ENCODE measurements around the gene ZSWIM4.
"Not testable (repeated sequence)": the region's sequence is repeated elsewhere in the genome, so short reads cannot be mapped to it uniquely, and the experiment has no call there.

Gene ZSWIM4

DNA sequence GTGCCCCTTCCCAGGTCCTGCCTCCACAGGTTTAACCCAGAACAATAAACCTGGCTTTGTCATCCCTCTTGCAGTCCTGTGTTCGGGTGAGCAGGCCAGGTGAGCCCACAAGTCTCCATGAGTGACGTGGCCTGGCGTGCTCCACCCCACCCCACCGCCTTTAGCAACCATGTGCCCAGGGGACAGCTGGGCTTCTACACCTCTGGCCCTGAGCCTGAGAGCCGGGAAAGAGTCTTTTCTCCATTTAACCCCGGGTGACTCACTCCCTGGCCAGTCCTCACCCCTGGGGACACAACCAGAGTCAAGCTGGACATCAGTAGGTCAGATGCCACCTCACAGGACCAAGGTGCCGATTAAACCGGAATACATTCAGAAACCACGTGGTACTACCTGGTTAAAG, 16.8 kb upstream of the ZSWIM4 start:
- Histone ChIP-seq H3K9ac (ENCODE audit: low read depth in 1 of 2, low read length in 2 of 2) (no peak overlapping the region), H3K9me3 (ENCODE audit: control insufficient read depth in 1 of 2, low read length in 2 of 2) (no peaks in the 10 kb centered on the region)

DNA sequence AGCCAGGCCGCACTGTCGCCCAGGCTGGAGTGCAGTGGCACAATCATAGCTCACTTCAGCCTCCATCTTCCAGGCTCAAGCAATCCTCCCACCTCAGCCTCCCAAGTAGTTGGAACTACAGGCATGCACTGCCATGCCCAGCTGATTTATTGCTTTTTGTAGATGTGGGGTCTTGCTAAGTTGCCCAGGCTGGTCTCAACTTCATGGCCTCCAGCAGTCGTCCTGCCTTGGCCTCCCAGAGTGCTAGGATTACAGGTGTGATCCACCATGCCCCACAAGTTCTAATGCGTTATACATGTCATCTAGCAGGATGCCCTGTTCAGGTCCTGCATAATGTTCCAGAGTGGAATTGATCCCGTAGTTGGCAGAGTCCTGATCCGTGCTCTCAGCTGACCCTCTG, 16.4 kb upstream of the ZSWIM4 start:
- no peak overlapping the region for H3K9ac ChIP-seq (ENCODE audit: low read depth in 1 of 2, low read length in 2 of 2)

More for the DNA sequence above, 16.8 kb upstream of the ZSWIM4 start:
- H3K4me1 ChIP-seq (ENCODE audit: control insufficient read depth in 1 of 2, insufficient read depth in 2 of 2, low read length in 2 of 2): peaks cover 12 to 14% of the 10 kb centered on the region in 2 donors
- no peak overlapping the region for H3K27ac ChIP-seq (ENCODE audit: low read depth, low read length)
- no peaks in the 10 kb centered on the region for H3K27me3 ChIP-seq (ENCODE audit: control insufficient read depth in 1 of 2, insufficient read depth in 2 of 2, low read length in 2 of 2)
- H3K4me3 ChIP-seq (ENCODE audit: low read depth in 1 of 2, low read length in 2 of 2): no peak overlapping the region
- peaks cover 13 to 36% of the 10 kb centered on the region in 2 donors for H3K36me3 ChIP-seq (ENCODE audit: control insufficient read depth in 1 of 2, insufficient read depth in 2 of 2, low read length in 2 of 2)

DNA sequence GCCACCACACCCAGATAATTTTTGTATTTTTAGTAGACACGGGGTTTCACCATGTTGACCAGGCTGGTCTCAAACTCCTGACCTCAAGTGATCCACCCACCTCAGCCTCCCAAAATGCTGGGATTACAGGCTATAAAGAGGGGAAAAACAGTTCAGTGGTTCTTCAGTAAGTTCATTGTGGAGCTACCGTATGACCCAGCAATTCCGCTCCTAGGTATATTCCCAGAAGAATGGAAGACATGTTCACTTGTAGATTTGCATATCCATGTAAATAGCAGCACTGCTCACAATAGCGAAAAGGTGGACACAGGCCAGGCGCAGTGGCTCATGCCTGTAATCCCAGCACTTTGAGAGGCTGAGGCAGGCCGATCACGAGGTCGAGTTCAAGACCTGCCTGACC, 15.4 kb upstream of the ZSWIM4 start:
- H3K27ac ChIP-seq (ENCODE audit: low read depth, low read length); H3K4me3 ChIP-seq (ENCODE audit: low read depth in 1 of 2, low read length in 2 of 2); H3K27me3 ChIP-seq (ENCODE audit: control insufficient read depth in 1 of 2, insufficient read depth in 2 of 2, low read length in 2 of 2); H3K9ac ChIP-seq (ENCODE audit: low read depth in 1 of 2, low read length in 2 of 2); H3K9me3 ChIP-seq (ENCODE audit: control insufficient read depth in 1 of 2, low read length in 2 of 2): not testable (repeated sequence)
- Histone ChIP-seq H3K4me1 (ENCODE audit: control insufficient read depth in 1 of 2, insufficient read depth in 2 of 2, low read length in 2 of 2) (peaks cover 12 to 13% of the 10 kb centered on the region in 2 donors), H3K36me3 (ENCODE audit: control insufficient read depth in 1 of 2, insufficient read depth in 2 of 2, low read length in 2 of 2) (peaks cover 13 to 36% of the 10 kb centered on the region in 2 donors)

More for the DNA sequence above, 16.4 kb upstream of the ZSWIM4 start:
- peaks cover 13 to 36% of the 10 kb centered on the region in 2 donors for H3K36me3 ChIP-seq (ENCODE audit: control insufficient read depth in 1 of 2, insufficient read depth in 2 of 2, low read length in 2 of 2)
- H3K9me3 ChIP-seq (ENCODE audit: control insufficient read depth in 1 of 2, low read length in 2 of 2): no peaks in the 10 kb centered on the region
- no peak overlapping the region for H3K27ac ChIP-seq (ENCODE audit: low read depth, low read length)
- H3K4me3 ChIP-seq (ENCODE audit: low read depth in 1 of 2, low read length in 2 of 2): no peak overlapping the region
- H3K4me1 ChIP-seq (ENCODE audit: control insufficient read depth in 1 of 2, insufficient read depth in 2 of 2, low read length in 2 of 2): peaks cover 12 to 14% of the 10 kb centered on the region in 2 donors
- H3K27me3 ChIP-seq (ENCODE audit: control insufficient read depth in 1 of 2, insufficient read depth in 2 of 2, low read length in 2 of 2): no peaks in the 10 kb centered on the region

DNA sequence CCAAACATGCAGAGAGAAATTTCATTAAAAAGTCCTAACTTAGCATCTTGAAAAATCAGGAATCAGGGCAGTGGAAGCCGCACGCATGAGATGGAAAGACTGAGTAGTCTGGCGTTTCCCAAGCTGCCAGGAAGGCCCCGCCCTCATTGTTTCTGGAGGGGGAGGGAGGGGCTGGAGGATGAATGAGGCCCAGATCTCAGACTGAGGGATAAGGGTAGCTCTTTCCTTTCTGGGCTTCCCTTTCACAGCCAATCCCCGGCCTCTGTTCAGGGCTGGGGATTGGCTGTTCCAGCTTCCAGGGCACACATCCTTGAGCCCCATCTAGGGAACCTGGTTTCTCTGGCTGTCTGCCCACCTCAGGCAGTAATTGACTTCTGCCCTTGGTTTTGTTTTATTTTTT, 13.7 kb upstream of the ZSWIM4 start:
- no peak overlapping the region for H3K4me3 ChIP-seq (ENCODE audit: low read depth in 1 of 2, low read length in 2 of 2)
- H3K9ac ChIP-seq (ENCODE audit: low read depth in 1 of 2, low read length in 2 of 2): no peak overlapping the region
- H3K27ac ChIP-seq (ENCODE audit: low read depth, low read length): peak overlapping the region; percentile 8
- peaks cover 13 to 32% of the 10 kb centered on the region in 2 donors for H3K36me3 ChIP-seq (ENCODE audit: control insufficient read depth in 1 of 2, insufficient read depth in 2 of 2, low read length in 2 of 2)
- H3K27me3 ChIP-seq (ENCODE audit: control insufficient read depth in 1 of 2, insufficient read depth in 2 of 2, low read length in 2 of 2): no peaks in the 10 kb centered on the region
- H3K9me3 ChIP-seq (ENCODE audit: control insufficient read depth in 1 of 2, low read length in 2 of 2): no peaks in the 10 kb centered on the region
- H3K4me1 ChIP-seq (ENCODE audit: control insufficient read depth in 1 of 2, insufficient read depth in 2 of 2, low read length in 2 of 2): peaks cover 8 to 9% of the 10 kb centered on the region in 2 donors

DNA sequence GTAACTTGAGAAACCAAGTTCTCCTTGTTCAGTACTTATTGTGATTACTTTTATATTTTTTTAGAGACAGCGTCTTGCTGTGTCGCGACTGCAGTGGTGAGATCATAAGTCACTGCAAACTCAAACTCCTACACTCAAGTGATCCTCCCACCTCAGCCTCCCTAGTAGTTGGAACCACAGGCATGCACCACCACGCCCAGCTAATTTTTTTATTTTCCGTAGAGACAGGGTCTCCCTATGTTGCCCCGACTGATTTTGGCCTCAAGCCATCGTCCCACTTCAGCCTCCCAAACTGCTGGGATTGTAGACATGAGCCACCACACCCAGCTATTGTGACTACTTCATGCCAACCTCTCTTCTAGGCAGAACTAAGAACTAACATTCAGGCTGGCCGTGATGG, 12.7 kb upstream of the ZSWIM4 start:
- no peaks in the 10 kb centered on the region for H3K27me3 ChIP-seq (ENCODE audit: control insufficient read depth in 1 of 2, insufficient read depth in 2 of 2, low read length in 2 of 2)
- no peak overlapping the region for H3K9ac ChIP-seq (ENCODE audit: low read depth in 1 of 2, low read length in 2 of 2)
- peaks cover 8 to 9% of the 10 kb centered on the region in 2 donors for H3K4me1 ChIP-seq (ENCODE audit: control insufficient read depth in 1 of 2, insufficient read depth in 2 of 2, low read length in 2 of 2)
- H3K9me3 ChIP-seq (ENCODE audit: control insufficient read depth in 1 of 2, low read length in 2 of 2): no peaks in the 10 kb centered on the region
- no peak overlapping the region for H3K27ac ChIP-seq (ENCODE audit: low read depth, low read length)
- no peak overlapping the region for H3K4me3 ChIP-seq (ENCODE audit: low read depth in 1 of 2, low read length in 2 of 2)
- peaks cover 13 to 24% of the 10 kb centered on the region in 2 donors for H3K36me3 ChIP-seq (ENCODE audit: control insufficient read depth in 1 of 2, insufficient read depth in 2 of 2, low read length in 2 of 2)

DNA sequence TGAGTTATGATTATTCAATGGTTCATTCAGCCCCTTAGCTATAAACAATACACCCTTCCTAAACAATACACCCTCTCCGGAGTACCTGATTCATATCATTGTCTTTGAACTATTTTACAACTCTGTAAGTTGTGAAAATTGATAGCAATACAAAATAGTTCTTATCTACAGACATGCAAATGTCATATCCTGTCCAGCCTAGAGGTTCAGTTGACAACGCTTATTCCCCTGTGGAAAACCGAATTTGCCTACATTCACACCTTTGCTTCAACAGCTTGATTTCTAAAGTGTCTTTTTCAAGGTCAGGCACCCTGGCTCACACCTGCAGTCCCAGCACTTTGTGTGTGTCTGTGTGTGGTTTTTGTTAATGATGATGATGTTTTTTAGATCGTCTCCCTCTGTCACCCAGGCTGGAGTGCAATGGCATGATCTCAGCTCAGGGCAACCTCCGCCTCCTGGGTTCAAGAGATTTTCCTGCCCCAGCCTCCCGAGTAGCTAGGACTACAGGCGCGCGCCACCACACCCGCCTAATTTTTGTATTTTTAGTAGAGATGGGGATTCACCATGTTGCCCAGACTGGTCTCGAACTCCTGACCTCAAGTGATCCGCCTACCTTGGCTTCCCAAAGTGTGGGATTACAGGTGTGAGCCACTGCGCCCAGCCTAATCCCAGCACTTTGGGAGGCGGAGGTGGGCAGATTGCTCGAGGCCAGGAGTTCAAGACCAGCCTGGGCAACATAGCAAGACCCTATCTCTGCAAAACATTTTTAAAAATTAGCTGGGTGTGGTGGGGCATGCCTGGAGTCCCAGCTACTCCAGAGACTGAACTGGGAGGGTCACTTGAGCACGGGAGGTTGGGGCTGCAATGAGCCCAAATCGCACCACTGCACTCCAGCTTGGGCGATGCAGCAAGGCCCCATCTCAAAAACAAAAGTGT, 11.4 kb upstream of the ZSWIM4 start:
- Histone ChIP-seq H3K9ac (ENCODE audit: low read depth in 1 of 2, low read length in 2 of 2) (peak overlapping the region in 1 of 2 donors; percentile 14), H3K4me1 (ENCODE audit: control insufficient read depth in 1 of 2, insufficient read depth in 2 of 2, low read length in 2 of 2) (peaks cover 8 to 17% of the 10 kb centered on the region in 2 donors), H3K36me3 (ENCODE audit: control insufficient read depth in 1 of 2, insufficient read depth in 2 of 2, low read length in 2 of 2) (peaks cover 6 to 11% of the 10 kb centered on the region in 2 donors), H3K4me3 (ENCODE audit: low read depth in 1 of 2, low read length in 2 of 2) (no peak overlapping the region), H3K27me3 (ENCODE audit: control insufficient read depth in 1 of 2, insufficient read depth in 2 of 2, low read length in 2 of 2) (no peaks in the 10 kb centered on the region), H3K9me3 (ENCODE audit: control insufficient read depth in 1 of 2, low read length in 2 of 2) (no peaks in the 10 kb centered on the region), H3K27ac (ENCODE audit: low read depth, low read length) (no peak overlapping the region)

DNA sequence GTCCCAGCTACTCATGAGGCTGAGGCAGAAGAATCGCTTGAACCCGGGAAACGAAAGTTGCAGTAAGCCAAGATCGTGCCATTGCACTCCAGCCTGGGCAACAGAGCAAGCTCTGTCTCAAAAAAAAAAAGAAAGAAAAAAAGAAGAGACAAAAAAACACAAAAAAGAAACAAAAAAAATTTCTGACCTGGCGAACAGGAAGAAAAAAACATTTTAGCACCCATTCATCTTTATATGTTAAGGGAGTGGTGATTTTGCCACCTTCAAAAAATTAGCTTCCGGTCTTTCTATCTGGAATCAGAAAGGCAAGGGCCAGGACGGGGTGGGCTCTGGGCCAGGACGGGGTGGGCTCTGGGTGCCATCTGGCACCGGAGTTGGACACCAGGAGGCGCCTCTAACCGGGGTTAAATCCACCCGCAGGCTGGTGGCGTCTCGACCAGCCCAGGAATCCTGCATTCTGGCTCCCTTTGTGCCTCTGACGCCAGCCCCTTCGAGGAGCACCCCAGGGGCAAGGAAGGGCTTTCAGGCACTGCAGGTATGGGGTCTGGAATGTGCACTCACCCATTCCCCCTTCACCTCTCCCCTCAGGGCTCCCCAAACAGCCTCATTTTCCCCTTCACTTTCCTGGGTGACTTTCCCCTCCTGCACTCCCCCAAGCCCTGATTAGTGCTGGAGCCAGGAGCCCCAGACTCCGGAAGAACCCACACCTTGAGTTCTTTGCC, 10.4 kb upstream of the ZSWIM4 start:
- no peak overlapping the region for H3K27ac ChIP-seq (ENCODE audit: low read depth, low read length)
- H3K36me3 ChIP-seq (ENCODE audit: control insufficient read depth in 1 of 2, insufficient read depth in 2 of 2, low read length in 2 of 2): peaks cover 0 to 1% of the 10 kb centered on the region in 2 donors
- H3K4me3 ChIP-seq (ENCODE audit: low read depth in 1 of 2, low read length in 2 of 2): peak overlapping the region; percentile 2 to 4
- peaks cover 8 to 17% of the 10 kb centered on the region in 2 donors for H3K4me1 ChIP-seq (ENCODE audit: control insufficient read depth in 1 of 2, insufficient read depth in 2 of 2, low read length in 2 of 2)
- H3K9ac ChIP-seq (ENCODE audit: low read depth in 1 of 2, low read length in 2 of 2): peak overlapping the region; percentile 35 to 40
- no peaks in the 10 kb centered on the region for H3K27me3 ChIP-seq (ENCODE audit: control insufficient read depth in 1 of 2, insufficient read depth in 2 of 2, low read length in 2 of 2)
- H3K9me3 ChIP-seq (ENCODE audit: control insufficient read depth in 1 of 2, low read length in 2 of 2): no peaks in the 10 kb centered on the region

DNA sequence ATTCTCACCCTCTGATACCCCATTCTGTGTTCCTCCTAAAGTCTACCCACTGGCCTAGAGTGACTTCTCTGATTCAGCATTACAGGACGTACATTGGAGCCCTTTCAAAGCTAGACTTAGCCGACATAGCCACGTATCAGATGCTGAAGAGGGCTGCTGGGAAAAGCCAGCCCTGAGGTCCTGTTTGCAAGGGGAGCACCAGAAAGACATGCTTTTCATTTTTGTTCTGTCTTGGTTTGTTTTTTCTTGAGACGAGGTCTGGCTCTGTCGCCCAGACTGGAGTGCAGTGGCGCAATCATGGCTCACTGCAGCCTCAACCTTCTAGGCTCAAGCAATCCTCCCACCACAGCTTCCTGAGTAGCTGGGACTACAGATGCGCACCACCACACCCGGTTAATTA, 6.3 kb upstream of the ZSWIM4 start:
- Histone ChIP-seq H3K36me3 (ENCODE audit: control insufficient read depth in 1 of 2, insufficient read depth in 2 of 2, low read length in 2 of 2) (no peaks in the 10 kb centered on the region), H3K4me1 (ENCODE audit: control insufficient read depth in 1 of 2, insufficient read depth in 2 of 2, low read length in 2 of 2) (peaks cover 4 to 14% of the 10 kb centered on the region in 2 donors), H3K9me3 (ENCODE audit: control insufficient read depth in 1 of 2, low read length in 2 of 2) (no peaks in the 10 kb centered on the region), H3K9ac (ENCODE audit: low read depth in 1 of 2, low read length in 2 of 2) (no peak overlapping the region), H3K27ac (ENCODE audit: low read depth, low read length) (no peak overlapping the region), H3K4me3 (ENCODE audit: low read depth in 1 of 2, low read length in 2 of 2) (no peak overlapping the region), H3K27me3 (ENCODE audit: control insufficient read depth in 1 of 2, insufficient read depth in 2 of 2, low read length in 2 of 2) (no peaks in the 10 kb centered on the region)

DNA sequence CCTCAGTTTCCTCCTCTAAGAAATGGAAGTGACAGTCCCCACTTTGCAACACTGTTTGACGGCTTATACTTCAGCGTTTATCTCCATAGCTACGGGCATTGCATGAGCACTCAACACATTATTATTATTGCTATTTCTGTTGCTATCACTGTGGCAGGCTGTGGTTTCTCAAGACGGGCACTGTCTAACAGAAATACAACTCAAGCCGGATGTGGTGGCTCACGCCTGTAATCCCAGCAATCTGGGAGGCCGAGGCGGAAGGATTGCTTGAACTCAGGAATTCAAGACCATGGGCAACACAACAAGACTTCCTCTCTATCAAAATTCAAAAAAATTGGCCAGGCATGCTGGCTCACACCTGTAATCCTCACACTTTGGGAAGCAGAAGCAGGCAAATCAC, 4.9 kb upstream of the ZSWIM4 start:
- Histone ChIP-seq H3K9ac (ENCODE audit: low read depth in 1 of 2, low read length in 2 of 2) (no peak overlapping the region), H3K27ac (ENCODE audit: low read depth, low read length) (no peak overlapping the region), H3K4me3 (ENCODE audit: low read depth in 1 of 2, low read length in 2 of 2) (no peak overlapping the region), H3K27me3 (ENCODE audit: control insufficient read depth in 1 of 2, insufficient read depth in 2 of 2, low read length in 2 of 2) (no peaks in the 10 kb centered on the region), H3K4me1 (ENCODE audit: control insufficient read depth in 1 of 2, insufficient read depth in 2 of 2, low read length in 2 of 2) (peaks cover 3 to 13% of the 10 kb centered on the region in 2 donors), H3K36me3 (ENCODE audit: control insufficient read depth in 1 of 2, insufficient read depth in 2 of 2, low read length in 2 of 2) (no peaks in the 10 kb centered on the region), H3K9me3 (ENCODE audit: control insufficient read depth in 1 of 2, low read length in 2 of 2) (no peaks in the 10 kb centered on the region)

DNA sequence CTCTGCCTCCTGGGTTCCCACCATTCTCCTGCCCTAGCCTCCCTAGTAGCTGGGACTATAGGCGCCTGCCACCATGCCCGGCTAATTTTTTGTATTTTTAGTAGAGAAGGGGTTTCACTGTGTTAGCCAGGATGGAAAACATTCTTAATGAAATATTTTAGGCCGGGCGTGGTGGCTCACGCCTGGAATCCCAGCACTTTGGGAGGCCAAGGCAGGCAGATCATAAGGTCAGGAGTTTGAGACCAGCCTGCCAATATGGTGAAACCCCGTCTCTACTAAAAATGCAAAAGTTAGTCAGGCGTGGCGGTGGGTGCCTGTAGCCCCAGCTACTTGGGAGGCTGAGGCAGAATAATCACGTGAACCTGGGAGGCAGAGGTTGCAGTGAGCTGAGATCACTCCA, 1.9 kb upstream of the ZSWIM4 start:
- H3K27me3 ChIP-seq (ENCODE audit: control insufficient read depth in 1 of 2, insufficient read depth in 2 of 2, low read length in 2 of 2); H3K4me3 ChIP-seq (ENCODE audit: low read depth in 1 of 2, low read length in 2 of 2); H3K9me3 ChIP-seq (ENCODE audit: control insufficient read depth in 1 of 2, low read length in 2 of 2); H3K9ac ChIP-seq (ENCODE audit: low read depth in 1 of 2, low read length in 2 of 2); H3K27ac ChIP-seq (ENCODE audit: low read depth, low read length); H3K36me3 ChIP-seq (ENCODE audit: control insufficient read depth in 1 of 2, insufficient read depth in 2 of 2, low read length in 2 of 2): not testable (repeated sequence)
- peaks cover 17 to 19% of the 10 kb centered on the region in 2 donors for H3K4me1 ChIP-seq (ENCODE audit: control insufficient read depth in 1 of 2, insufficient read depth in 2 of 2, low read length in 2 of 2)
